A673 (cell line): ENCODE data around the gene SERGEF. TPM values are rescaled to one million over a fixed set of nuclear protein-coding genes. Genes with fewer than 3 reads are reported as not detected.

Experiments used
- BruUV-seq: library from RNA; stranded (reverse); fragments of 400-500 nt; replicated peaks from 2 replicates; lab custom pipeline; 2021; lab: Mats Ljungman, UMichigan
- CTCF ChIA-PET: fragments of 300-600 bp; sonication (Branson Sonifier 250); formaldehyde crosslinking; loops from one replicate; lab custom pipeline; 2022; ENCODE audit warnings: antibody characterized with exemption; lab: Charles Lee
- POLR2A ChIA-PET: fragments of 300-600 bp; sonication (Branson Sonifier 250); formaldehyde crosslinking; loops from one replicate; lab custom pipeline; 2022; ENCODE audit warnings: antibody characterized with exemption; ENCODE audit not compliant: low non-redundant PET; lab: Charles Lee
- DNase-seq: peaks from one replicate; pipeline ENCODE4 v3.0.0-alpha.2; 2015; ENCODE audit warnings: low spot score
- H3K27ac ChIP-seq: fragments of 200-600 bp; sonication (generic); 2 replicates; pipeline ENCODE4 v1.5.1; 2016; ENCODE audit warnings: mixed run types, low read depth, mild to moderate bottlenecking, mixed read lengths, antibody characterized with exemption, low read length; ENCODE audit not compliant: poor library complexity, severe bottlenecking
- H3K27me3 ChIP-seq: fragments of 200-600 bp; sonication (generic); replicated peaks from 2 replicates; pipeline ENCODE4 v1.6.1; 2017; ENCODE audit warnings: mixed run types, low read depth, mild to moderate bottlenecking, mixed read lengths, antibody characterized with exemption, low read length; ENCODE audit not compliant: insufficient read depth, poor library complexity
- H3K36me3 ChIP-seq: fragments of 200-600 bp; sonication (generic); 2 replicates; pipeline ENCODE4 v1.6.1; 2016; ENCODE audit warnings: mixed run types, mild to moderate bottlenecking, mixed read lengths, antibody characterized with exemption, low read length; ENCODE audit not compliant: insufficient read depth, poor library complexity, severe bottlenecking
- H3K4me1 ChIP-seq: fragments of 200-600 bp; sonication (generic); 2 replicates; pipeline ENCODE4 v1.6.1; 2017; ENCODE audit warnings: mixed run types, mild to moderate bottlenecking, mixed read lengths, antibody characterized with exemption, low read length; ENCODE audit not compliant: insufficient read depth, poor library complexity, severe bottlenecking
- H3K4me3 ChIP-seq: fragments of 200-600 bp; sonication (generic); 2 replicates; pipeline ENCODE4 v1.5.1; 2016; ENCODE audit warnings: low read depth, mixed run types, mild to moderate bottlenecking, mixed read lengths, low read length; ENCODE audit not compliant: poor library complexity, severe bottlenecking
- H3K9me3 ChIP-seq: fragments of 200-600 bp; sonication (generic); 2 replicates; pipeline ENCODE4 v1.6.1; 2016; ENCODE audit warnings: mixed run types, low read depth, mild to moderate bottlenecking, mixed read lengths, antibody characterized with exemption, low read length; ENCODE audit not compliant: poor library complexity, severe bottlenecking
- CTCF ChIP-seq: fragments of 300-800, 200-600 bp; sonication (generic); conservative IDR thresholded peaks from 2 replicates; pipeline ENCODE4 v1.5.1; 2017; ENCODE audit warnings: low read depth, mild to moderate bottlenecking, antibody characterized with exemption, low read length, moderate library complexity, mixed read lengths
- EZH2 ChIP-seq: fragments of 200-600 bp; sonication (generic); IDR thresholded peaks from 2 replicates; pipeline ENCODE4 v1.6.1; 2017; ENCODE audit warnings: borderline replicate concordance, low read depth, mild to moderate bottlenecking, mixed read lengths, antibody characterized with exemption, low read length; ENCODE audit not compliant: poor library complexity, severe bottlenecking
- intact Hi-C: fragments of 100-400 bp; cut with micrococcal nuclease; formaldehyde crosslinking; loops from one replicate; pipeline ENCODE4 v1.10.0; 2022; ENCODE audit not compliant: unreplicated experiment
- total RNA-seq: library from RNA; stranded (reverse); gene quantifications from 2 replicates; pipeline ENCODE4 v1.2.3, GENCODE V29; 2021

Gene SERGEF
- total RNA-seq, 1 experiment from 2014 or later, result 15.2 TPM

- Histone ChIP-seq H3K4me1 (no peaks in the 10 kb centered on the region), H3K27me3 (no peaks in the 10 kb centered on the region), H3K36me3 (no peaks in the 10 kb centered on the region), H3K4me3 (no peak overlapping the region), H3K27ac (no peak overlapping the region), H3K9me3 (no peaks in the 10 kb centered on the region)
- no peak for DNase-seq
- POLR2A ChIA-PET, result no interaction called here
- BruUV-seq, result no TSS peak
- CTCF ChIA-PET, result no interaction called here
- intact Hi-C loops, result no loop called here
- TF ChIP-seq CTCF (no peak), EZH2 (no peak)
Measured at GRCh38 chr11:17742019-17742418, 270.8 kb downstream of the SERGEF start.

GRCh38 chr11:17741487-17741886, 271.4 kb downstream of the SERGEF start:
- TF ChIP-seq CTCF, result no peak
- no peak for TF ChIP-seq EZH2
- no peak overlapping the region for H3K4me3 ChIP-seq
- H3K4me1 ChIP-seq, result no peaks in the 10 kb centered on the region
- ChIA-PET POLR2A (no interaction called here), CTCF (no interaction called here)
- DNase-seq, result no peak
- H3K27me3 ChIP-seq, result no peaks in the 10 kb centered on the region
- intact Hi-C loops, result no loop called here
- H3K36me3 ChIP-seq, result no peaks in the 10 kb centered on the region
- H3K27ac ChIP-seq, result no peak overlapping the region
- H3K9me3 ChIP-seq, result no peaks in the 10 kb centered on the region
- no TSS peak for BruUV-seq

- intact Hi-C loops, result no loop called here
- ChIA-PET POLR2A (no interaction called here), CTCF (no interaction called here)
- no peak for TF ChIP-seq CTCF
- TF ChIP-seq EZH2, result no peak
- H3K4me3 ChIP-seq, result no peak overlapping the region
- no peaks in the 10 kb centered on the region for H3K4me1 ChIP-seq
- H3K36me3 ChIP-seq, result no peaks in the 10 kb centered on the region
- H3K9me3 ChIP-seq, result no peaks in the 10 kb centered on the region
- no TSS peak for BruUV-seq
- no peak overlapping the region for H3K27ac ChIP-seq
- no peak for DNase-seq
- H3K27me3 ChIP-seq, result peaks cover 5% of the 10 kb centered on the region
Measured at GRCh38 chr11:17740649-17741235, 272.1 kb downstream of the SERGEF start.
